ENCODE data around the gene PDE9A. TPM values are rescaled to one million over a fixed set of nuclear protein-coding genes. Genes with fewer than 3 reads are reported as not detected.

Gene PDE9A
- total RNA-seq, 1 experiment from 2014 or later: 31.9 TPM

DNA sequence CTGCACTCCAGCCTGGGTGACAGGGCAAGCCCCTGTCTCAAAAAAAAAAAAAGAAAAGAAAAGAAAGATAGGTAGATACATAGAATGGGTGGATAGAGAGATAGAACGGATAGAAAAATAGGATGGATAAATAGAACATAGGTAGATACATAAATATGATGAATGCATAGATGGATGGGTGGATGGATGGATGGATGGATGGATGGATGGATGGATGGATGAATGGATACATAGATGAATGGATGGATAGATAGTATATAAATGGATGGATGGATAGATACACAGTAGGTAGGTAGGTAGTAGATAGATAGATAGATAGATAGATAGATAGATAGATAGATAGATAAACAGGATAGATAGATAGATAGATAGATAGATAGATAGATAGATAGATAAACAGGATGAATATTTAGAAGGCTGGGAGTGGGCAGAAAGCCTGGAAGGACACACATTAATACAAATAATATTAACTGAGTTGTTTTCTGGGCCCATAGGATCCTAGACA, 87.0 kb downstream of the PDE9A start:
- no peaks in the 10 kb centered on the region for H3K9me3 ChIP-seq (ENCODE audit: control insufficient read depth, low read depth, low read length)
- no peak overlapping the region for H2BK20ac ChIP-seq (ENCODE audit: low read depth, low read length, poor library complexity, severe bottlenecking)
- H3K4me3 Mint-ChIP-seq: no peak overlapping the region
- H3K27me3 ChIP-seq (ENCODE audit: insufficient read depth, low read length): no peaks in the 10 kb centered on the region
- H3K56ac ChIP-seq (ENCODE audit: insufficient read length, low read depth, low read length): no peak overlapping the region
- no peaks in the 10 kb centered on the region for H3K79me1 ChIP-seq (ENCODE audit: insufficient read depth, low read depth, low read length, poor library complexity, severe bottlenecking)
- 100% methylated on average over 1 of the region's 1 CpG for WGBS (ENCODE audit: extremely low coverage, insufficient read length, low lambda C conversion rate)
- H4K5ac ChIP-seq (ENCODE audit: insufficient read length, low read depth, low read length): no peak overlapping the region
- no peak overlapping the region for H2BK15ac ChIP-seq (ENCODE audit: low read depth, low read length)
- no peak overlapping the region for H2AFZ ChIP-seq (ENCODE audit: low read length)
- H2BK12ac ChIP-seq (ENCODE audit: insufficient read length, low read depth, low read length): no peak overlapping the region
- H4K8ac ChIP-seq (replicated peaks; ENCODE audit: insufficient read length, low read depth, low read length): no peak overlapping the region
- no peaks in the 10 kb centered on the region for H3K9me3 Mint-ChIP-seq
- H3K9ac ChIP-seq (ENCODE audit: extremely low read depth, insufficient read length, low read length): no peak overlapping the region
- no peak for TF ChIP-seq CTCF (conservative IDR thresholded peaks at IDR 0.05)
- no peaks in the 10 kb centered on the region for H3K4me1 ChIP-seq (ENCODE audit: insufficient read depth, low read length)
- no peak for DNase-seq
- peaks cover 0 to 5% of the 10 kb centered on the region in 2 experiments; a peak in 3 of 4 replicates for H3K4me1 Mint-ChIP-seq
- no peak overlapping the region for H2AK5ac ChIP-seq (ENCODE audit: insufficient read length, low read length)
- H3T11ph ChIP-seq (ENCODE audit: low read length): no peak overlapping the region
- H4K91ac ChIP-seq (ENCODE audit: insufficient read length, low read depth, low read length): no peak overlapping the region
- no peak overlapping the region for H3K4me2 ChIP-seq (ENCODE audit: insufficient read depth, insufficient read length, low read length)
- no peak overlapping the region for H3K14ac ChIP-seq (ENCODE audit: insufficient read depth, low read length)
- H3K27ac Mint-ChIP-seq: peak overlapping the region in 1 of 3 experiments; percentile 68; a peak in 1 of 7 replicates
- H3K23me2 ChIP-seq (ENCODE audit: insufficient read length, low read depth, low read length, poor library complexity, severe bottlenecking): no peaks in the 10 kb centered on the region
- H3K79me2 ChIP-seq (ENCODE audit: insufficient read depth, low read length): no peaks in the 10 kb centered on the region
- H3K23ac ChIP-seq (ENCODE audit: insufficient read length, low read depth, low read length): no peak overlapping the region
- H3K18ac ChIP-seq (ENCODE audit: insufficient read length, low read depth, low read length): no peak overlapping the region
- H3K36me3 Mint-ChIP-seq (ENCODE audit: insufficient read depth in 1 of 3, low read depth in 3 of 3): peaks cover 16 to 40% (median 37%) of the 10 kb centered on the region in 3 experiments
- H3K27ac ChIP-seq (ENCODE audit: insufficient read length, low read depth, low read length): no peak overlapping the region
- H4K20me1 ChIP-seq (ENCODE audit: control insufficient read depth, insufficient read depth, insufficient read length): no peaks in the 10 kb centered on the region
- H2BK120ac ChIP-seq (ENCODE audit: low read depth, low read length, poor library complexity, severe bottlenecking): no peak overlapping the region
- H3K27me3 Mint-ChIP-seq (ENCODE audit: low read depth): no peaks in the 10 kb centered on the region; the same call in 1 of the 2 replicates
- H3K4ac ChIP-seq (ENCODE audit: low read depth, low read length): no peak overlapping the region
- H2BK5ac ChIP-seq (ENCODE audit: insufficient read length, low read length): no peak overlapping the region
